MM.1S (cell line): Measurements from ENCODE around the gene BOC.

ENCODE experiments used
- DNase-seq: peaks from one replicate; pipeline ENCODE4 v3.0.0-alpha.2; 2015
- H2AFZ ChIP-seq: fragments of 300-600 bp; sonication (generic); 2 replicates; pipeline ENCODE4 v1.6.0; 2016; ENCODE audit warnings: antibody characterized with exemption, low read length
- H3F3A ChIP-seq: fragments of 300-600 bp; sonication (generic); 2 replicates; pipeline ENCODE4 v1.6.1; 2016; ENCODE audit warnings: mild to moderate bottlenecking, antibody characterized with exemption, low read length, moderate library complexity, mixed read lengths; ENCODE audit not compliant: insufficient read depth
- H3K27ac ChIP-seq: fragments of 300-600 bp; sonication (generic); 2 replicates; pipeline ENCODE4 v1.5.1; 2016; ENCODE audit warnings: mild to moderate bottlenecking, low read length
- H3K27me3 ChIP-seq: fragments of 300-600 bp; sonication (generic); replicated peaks from 2 replicates; pipeline ENCODE4 v1.6.0; 2016; ENCODE audit warnings: low read length; ENCODE audit not compliant: insufficient read depth
- H3K36me3 ChIP-seq: fragments of 300-600 bp; sonication (generic); replicated peaks from 2 replicates; pipeline ENCODE4 v1.6.1; 2016; ENCODE audit warnings: mild to moderate bottlenecking, low read length, mixed read lengths; ENCODE audit not compliant: insufficient read depth
- H3K4me1 ChIP-seq: fragments of 300-600 bp; sonication (generic); 2 replicates; pipeline ENCODE4 v1.6.1; 2016; ENCODE audit warnings: low read length, mixed read lengths
- H3K4me2 ChIP-seq: fragments of 300-600 bp; sonication (generic); 2 replicates; pipeline ENCODE4 v1.6.0; 2016; ENCODE audit warnings: low read depth, low read length
- H3K4me3 ChIP-seq: fragments of 300-600 bp; sonication (generic); 2 replicates; pipeline ENCODE4 v1.5.1; 2016; ENCODE audit warnings: low read length, mixed read lengths
- H3K79me2 ChIP-seq: fragments of 300-600 bp; sonication (generic); 2 replicates; pipeline ENCODE4 v1.6.1; 2016; ENCODE audit warnings: mixed run types, low read length, mixed read lengths
- H3K9ac ChIP-seq: fragments of 300-600 bp; sonication (generic); 2 replicates; pipeline ENCODE4 v1.6.1; 2016; ENCODE audit warnings: low read length, mixed read lengths
- H3K9me2 ChIP-seq: fragments of 300-600 bp; sonication (generic); replicated peaks from 2 replicates; pipeline ENCODE4 v1.6.1; 2016; ENCODE audit warnings: mild to moderate bottlenecking, low read length, mixed read lengths; ENCODE audit not compliant: insufficient read depth
- H3K9me3 ChIP-seq: fragments of 300-600 bp; sonication (generic); replicated peaks from 2 replicates; pipeline ENCODE4 v1.6.1; 2016; ENCODE audit warnings: mild to moderate bottlenecking, low read length, mixed read lengths; ENCODE audit not compliant: insufficient read depth
- H4K20me1 ChIP-seq: fragments of 300-600 bp; sonication (generic); 2 replicates; pipeline ENCODE4 v1.6.1; 2016; ENCODE audit warnings: mild to moderate bottlenecking, low read length, moderate library complexity, mixed read lengths; ENCODE audit not compliant: insufficient read depth
- EZH2 ChIP-seq: fragments of 300-600 bp; sonication (generic); optimal IDR thresholded peaks from 2 replicates; pipeline ENCODE3; 2017; ENCODE audit warnings: low read depth, mild to moderate bottlenecking, antibody characterized with exemption, low read length, mixed read lengths
- EZH2phosphoT487 ChIP-seq: fragments of 300-600 bp; sonication (generic); IDR thresholded peaks from 2 replicates; pipeline ENCODE4 v1.6.1; 2018; ENCODE audit warnings: antibody characterized with exemption, low read length
- TF ChIP-seq, protein P1 (sequence below): fragments of 300-600 bp; sonication (generic); IDR thresholded peaks from 2 replicates; pipeline ENCODE4 v1.5.1; 2016; ENCODE audit warnings: antibody characterized with exemption, low read length, mixed read lengths

Gene BOC

DNA sequence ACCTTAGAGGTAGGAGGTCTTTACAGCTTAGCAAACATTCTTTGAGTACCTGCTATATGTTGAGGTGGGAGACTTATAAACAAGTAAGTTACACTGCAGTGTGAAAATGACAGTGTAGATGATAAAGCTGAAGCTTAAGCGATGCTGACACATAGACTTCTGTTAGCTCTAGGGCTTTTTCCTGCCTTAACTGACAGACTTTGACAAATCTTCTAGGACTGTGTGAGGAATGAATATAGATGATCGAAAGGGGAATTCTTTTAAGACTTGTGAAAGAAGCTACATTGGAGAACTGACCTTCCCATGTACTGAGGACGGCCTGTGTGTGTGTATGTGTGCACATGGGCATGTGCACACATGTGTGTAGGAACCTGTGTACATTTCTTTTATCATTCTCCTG lies 22.7 kb downstream of the BOC start:
- Histone ChIP-seq H3K27ac (no peak overlapping the region), H3K9ac (no peak overlapping the region), H3K4me1 (no peaks in the 10 kb centered on the region), H2AFZ (no peak overlapping the region), H3K36me3 (no peaks in the 10 kb centered on the region), H3K4me3 (no peak overlapping the region), H3K27me3 (no peaks in the 10 kb centered on the region), H3K9me3 (no peaks in the 10 kb centered on the region), H3F3A (no peaks in the 10 kb centered on the region), H4K20me1 (no peaks in the 10 kb centered on the region), H3K4me2 (no peak overlapping the region), H3K9me2 (no peaks in the 10 kb centered on the region), H3K79me2 (no peaks in the 10 kb centered on the region)
- DNase-seq, result no peak
- TF ChIP-seq, protein P1, sequence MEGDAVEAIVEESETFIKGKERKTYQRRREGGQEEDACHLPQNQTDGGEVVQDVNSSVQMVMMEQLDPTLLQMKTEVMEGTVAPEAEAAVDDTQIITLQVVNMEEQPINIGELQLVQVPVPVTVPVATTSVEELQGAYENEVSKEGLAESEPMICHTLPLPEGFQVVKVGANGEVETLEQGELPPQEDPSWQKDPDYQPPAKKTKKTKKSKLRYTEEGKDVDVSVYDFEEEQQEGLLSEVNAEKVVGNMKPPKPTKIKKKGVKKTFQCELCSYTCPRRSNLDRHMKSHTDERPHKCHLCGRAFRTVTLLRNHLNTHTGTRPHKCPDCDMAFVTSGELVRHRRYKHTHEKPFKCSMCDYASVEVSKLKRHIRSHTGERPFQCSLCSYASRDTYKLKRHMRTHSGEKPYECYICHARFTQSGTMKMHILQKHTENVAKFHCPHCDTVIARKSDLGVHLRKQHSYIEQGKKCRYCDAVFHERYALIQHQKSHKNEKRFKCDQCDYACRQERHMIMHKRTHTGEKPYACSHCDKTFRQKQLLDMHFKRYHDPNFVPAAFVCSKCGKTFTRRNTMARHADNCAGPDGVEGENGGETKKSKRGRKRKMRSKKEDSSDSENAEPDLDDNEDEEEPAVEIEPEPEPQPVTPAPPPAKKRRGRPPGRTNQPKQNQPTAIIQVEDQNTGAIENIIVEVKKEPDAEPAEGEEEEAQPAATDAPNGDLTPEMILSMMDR, result no peak

DNA sequence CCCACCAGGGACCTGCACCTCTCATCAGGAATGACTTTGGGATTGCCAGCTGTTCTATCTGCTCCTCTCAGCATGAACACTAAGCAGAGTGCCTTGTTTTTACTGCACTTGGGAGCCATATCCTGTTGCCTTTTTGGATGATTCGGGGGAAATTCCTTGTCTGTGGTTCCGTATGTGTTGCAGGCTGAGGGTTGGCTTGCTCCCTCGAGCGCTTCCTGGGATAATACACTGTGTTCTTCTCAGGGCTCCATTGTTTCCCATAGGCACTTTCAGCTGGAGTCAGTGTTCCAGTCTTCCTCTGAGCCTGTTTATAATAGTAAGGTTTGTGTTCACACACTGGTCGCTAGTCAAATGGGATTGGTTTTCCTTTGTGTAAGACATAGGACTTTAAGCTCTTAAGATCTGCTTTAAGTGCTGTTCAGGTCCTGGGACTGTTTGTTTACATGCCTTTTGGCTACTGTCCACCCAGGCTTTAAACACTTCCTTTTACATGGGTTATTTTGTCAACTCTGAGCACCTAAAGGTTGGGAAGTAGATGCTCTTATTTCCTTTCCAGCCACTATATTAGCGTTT lies 23.4 kb downstream of the BOC start:
- Histone ChIP-seq H2AFZ (no peak overlapping the region), H3K9ac (no peak overlapping the region), H3K27me3 (no peaks in the 10 kb centered on the region), H3K4me2 (no peak overlapping the region), H3K79me2 (no peaks in the 10 kb centered on the region), H3K4me3 (no peak overlapping the region), H3K36me3 (no peaks in the 10 kb centered on the region), H3F3A (no peaks in the 10 kb centered on the region), H4K20me1 (no peaks in the 10 kb centered on the region), H3K4me1 (no peaks in the 10 kb centered on the region), H3K27ac (no peak overlapping the region), H3K9me2 (no peaks in the 10 kb centered on the region), H3K9me3 (no peaks in the 10 kb centered on the region)
- no peak for DNase-seq
- TF ChIP-seq EZH2, result no peak
- no peak for TF ChIP-seq EZH2phosphoT487
- TF ChIP-seq, protein P1, result no peak

DNA sequence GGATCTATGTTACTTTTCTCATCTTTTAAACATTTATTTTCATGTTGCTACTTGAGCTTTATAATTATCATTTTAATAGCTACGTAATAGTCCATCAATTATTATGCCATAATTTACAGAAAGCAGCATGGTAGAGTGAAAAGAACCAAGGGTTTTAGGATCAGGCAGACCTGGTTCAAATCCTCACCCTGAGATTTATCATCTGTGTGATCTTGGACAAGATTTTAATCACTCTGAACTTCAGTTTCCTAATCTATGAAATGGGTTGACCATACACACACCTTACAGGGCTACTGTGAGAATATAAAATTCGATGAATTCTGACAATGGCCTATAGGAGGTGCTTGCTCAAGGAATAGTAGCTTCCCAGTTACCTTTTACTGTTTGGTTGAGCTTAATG lies 27.1 kb downstream of the BOC start:
- H3F3A ChIP-seq, result no peaks in the 10 kb centered on the region
- no peaks in the 10 kb centered on the region for H3K9me3 ChIP-seq
- no peaks in the 10 kb centered on the region for H3K79me2 ChIP-seq
- no peak overlapping the region for H3K4me3 ChIP-seq
- no peaks in the 10 kb centered on the region for H3K36me3 ChIP-seq
- TF ChIP-seq, protein P1, result no peak
- TF ChIP-seq EZH2phosphoT487 (no peak), EZH2 (no peak)
- no peaks in the 10 kb centered on the region for H3K9me2 ChIP-seq
- no peak overlapping the region for H3K9ac ChIP-seq
- no peak for DNase-seq
- no peak overlapping the region for H3K4me2 ChIP-seq
- H3K27ac ChIP-seq, result no peak overlapping the region
- H3K27me3 ChIP-seq, result no peaks in the 10 kb centered on the region
- H4K20me1 ChIP-seq, result no peaks in the 10 kb centered on the region
- H2AFZ ChIP-seq, result no peak overlapping the region
- H3K4me1 ChIP-seq, result no peaks in the 10 kb centered on the region
